Skeletal muscle cell (primary cell): Measurements from ENCODE around the gene PTPRN.
"Not testable (repeated sequence)": the region's sequence is repeated elsewhere in the genome, so short reads cannot be mapped to it uniquely, and the experiment has no call there.

Experiments used
- DNase-seq: peaks from one replicate; pipeline ENCODE4 v3.0.0-alpha.2; 2010; ENCODE audit warnings: low read depth
- H3K4me3 ChIP-seq: 2 replicates; pipeline ENCODE4 v1.5.1; 2011; ENCODE audit warnings: low read depth, mild to moderate bottlenecking, control low read depth, low read length, moderate library complexity

PTPRN gene

GRCh38 chr2:219289537-219290361 is 19.5 kb downstream of the PTPRN start:
- no peak overlapping the region for H3K4me3 ChIP-seq
- peak; percentile 96 for DNase-seq

GRCh38 chr2:219289195-219289536 is 20.0 kb downstream of the PTPRN start:
- DNase-seq = no peak
- H3K4me3 ChIP-seq = no peak overlapping the region

GRCh38 chr2:219287580-219288265 is 21.5 kb downstream of the PTPRN start:
- H3K4me3 ChIP-seq = no peak overlapping the region
- DNase-seq = no peak

- H3K4me3 ChIP-seq, DNase-seq: not testable (repeated sequence)
Measured at GRCh38 chr2:219287116-219287440, 22.1 kb downstream of the PTPRN start.

GRCh38 chr2:219286436-219287115 is 22.6 kb downstream of the PTPRN start:
- no peak overlapping the region for H3K4me3 ChIP-seq
- DNase-seq = no peak

- DNase-seq = peak; percentile 63
- peak overlapping the region; percentile 13 for H3K4me3 ChIP-seq
Measured at GRCh38 chr2:219285894-219286425, 23.2 kb downstream of the PTPRN start.

GRCh38 chr2:219285373-219285735 is 23.8 kb downstream of the PTPRN start:
- no peak for DNase-seq
- H3K4me3 ChIP-seq = peak overlapping the region; percentile 13

GRCh38 chr2:219284501-219285372 is 24.5 kb downstream of the PTPRN start:
- DNase-seq = no peak
- no peak overlapping the region for H3K4me3 ChIP-seq

- no peak for DNase-seq
- no peak overlapping the region for H3K4me3 ChIP-seq
Measured at GRCh38 chr2:219282943-219283581, 26.1 kb downstream of the PTPRN start.

GRCh38 chr2:219282375-219282774 is 26.8 kb downstream of the PTPRN start:
- no peak for DNase-seq
- H3K4me3 ChIP-seq = no peak overlapping the region

GRCh38 chr2:219281588-219281987 is 27.6 kb downstream of the PTPRN start:
- no peak for DNase-seq
- no peak overlapping the region for H3K4me3 ChIP-seq

GRCh38 chr2:219280651-219281050 is 28.6 kb downstream of the PTPRN start:
- peak overlapping the region; percentile 59 for H3K4me3 ChIP-seq
- no peak for DNase-seq

- peak overlapping the region; percentile 59 for H3K4me3 ChIP-seq
- no peak for DNase-seq
Measured at GRCh38 chr2:219279916-219280516, 29.2 kb downstream of the PTPRN start.

- peak within 1 kb of the TSS; percentile 59 for H3K4me3 ChIP-seq
- peak; percentile 99 for DNase-seq
Measured at GRCh38 chr2:219279151-219279915, 29.9 kb downstream of the PTPRN start, which contains the start of gene DNAJB2. DNAJB2 (plus strand) TSS chr2:219279366; CDS start chr2:219279834, 468 bp downstream.

GRCh38 chr2:219278655-219279150 is 30.5 kb downstream of the PTPRN start:
- H3K4me3 ChIP-seq = peak overlapping the region; percentile 30
- DNase-seq = no peak

- DNase-seq = no peak
- H3K4me3 ChIP-seq = no peak overlapping the region
Measured at GRCh38 chr2:219277703-219278654, 31.2 kb downstream of the PTPRN start.
